Activated CD8-positive, alpha-beta memory T cell treated with anti-CD3 and anti-CD28 coated beads, Interleukin-2, amount 50 U/mL, for 1 hour (primary cell): ENCODE measurements around the gene ATRN.

ENCODE experiments used
- DNase-seq: peaks from one replicate; pipeline ENCODE4 v3.0.0-alpha.2; 2020; ENCODE audit errors: extremely low read depth

Gene ATRN

DNA sequence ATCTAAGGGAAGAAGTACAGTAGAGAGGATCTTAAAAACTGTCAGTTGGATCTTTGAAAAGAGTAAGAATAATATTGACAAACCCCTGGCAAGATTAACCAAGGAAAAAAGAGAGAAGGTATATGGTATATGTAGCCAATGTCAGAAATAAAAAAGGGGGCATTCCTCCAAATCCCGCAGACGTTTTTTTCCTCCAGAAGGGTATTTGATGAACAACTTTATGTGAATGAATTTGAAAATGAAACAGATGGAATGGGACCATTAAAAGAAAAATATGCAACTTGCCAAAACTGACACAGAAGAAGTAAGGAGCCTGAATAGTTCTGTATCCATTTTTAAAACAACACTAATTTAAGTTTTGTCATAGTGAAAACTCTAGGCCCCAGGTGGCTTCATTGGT is 156.7 kb downstream of the ATRN start:
- DNase-seq, result no peak

DNA sequence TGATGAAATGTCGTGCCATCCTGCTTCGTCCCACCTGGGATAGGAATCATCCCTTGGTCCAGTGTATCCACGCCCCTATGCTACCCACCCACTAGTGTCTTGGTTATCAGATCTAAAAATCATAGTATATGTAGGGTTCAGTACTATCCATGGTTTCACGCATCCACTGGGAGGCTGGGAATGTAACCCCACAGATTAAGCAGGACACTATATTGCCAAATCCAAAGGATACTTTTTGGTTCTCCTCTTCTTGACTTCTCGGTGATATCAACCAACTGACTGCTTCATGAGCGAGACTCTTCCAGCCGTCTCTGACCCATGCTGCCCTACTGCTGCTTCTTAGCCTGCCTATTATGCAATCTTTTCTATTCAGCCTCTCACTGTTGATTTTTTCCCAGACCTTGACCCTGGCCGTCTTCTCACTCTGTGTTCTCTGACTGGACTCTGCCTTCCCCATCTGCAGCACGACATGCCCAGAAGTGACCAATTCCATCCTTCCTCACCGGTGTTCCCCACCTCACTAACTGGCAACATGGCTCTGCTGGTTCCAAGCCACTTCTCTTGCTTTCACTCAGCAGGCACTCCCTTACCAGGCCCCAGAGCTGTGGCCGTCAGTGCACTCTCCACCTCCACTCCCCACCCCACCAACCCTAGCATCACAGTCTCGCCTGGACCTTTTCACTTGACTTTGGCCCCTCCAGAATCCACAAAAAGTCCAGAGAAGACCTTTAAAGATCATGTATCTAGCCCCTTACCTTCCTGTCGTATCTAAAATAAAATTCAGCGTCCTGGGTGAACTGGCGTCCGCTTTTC is 157.9 kb downstream of the ATRN start:
- no peak for DNase-seq

DNA sequence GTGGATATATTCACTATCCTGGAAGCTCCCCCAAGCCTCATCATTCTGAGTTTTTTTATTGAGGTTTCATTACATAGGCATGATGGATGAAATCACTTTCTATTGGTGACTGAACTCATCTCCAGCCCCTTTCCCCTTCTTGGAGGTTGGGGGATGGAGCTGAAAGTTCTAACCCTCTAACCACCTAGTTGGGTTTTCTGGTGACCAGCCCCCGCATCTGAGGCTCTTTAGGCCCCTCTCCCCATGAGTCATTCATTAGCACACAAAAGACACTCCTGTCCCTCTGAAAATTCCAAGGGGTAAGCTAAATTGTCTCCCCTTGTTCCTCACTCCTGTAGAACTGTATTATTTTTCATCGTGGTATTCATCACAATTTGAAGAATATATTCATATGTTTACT is 159.1 kb downstream of the ATRN start:
- no peak for DNase-seq

DNA sequence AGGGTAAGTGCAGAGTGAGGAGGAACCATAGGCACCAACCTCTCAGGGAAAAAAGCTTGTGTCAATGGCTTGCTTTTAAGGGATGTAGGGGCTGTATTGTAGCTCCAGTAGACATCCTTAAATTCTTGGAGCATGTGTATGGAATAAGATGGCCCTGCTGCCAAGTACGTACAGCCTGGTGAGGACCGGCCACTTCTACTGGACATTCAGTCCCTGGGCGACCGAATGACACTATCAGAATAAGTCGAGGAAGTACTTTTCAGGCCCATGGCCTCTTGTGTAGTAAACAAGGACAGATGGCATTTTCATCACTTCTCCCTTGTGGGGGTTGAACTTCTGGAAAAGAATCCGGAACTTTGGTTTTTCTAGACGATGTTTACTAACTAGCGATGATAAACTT is 159.6 kb downstream of the ATRN start:
- DNase-seq, result no peak

DNA sequence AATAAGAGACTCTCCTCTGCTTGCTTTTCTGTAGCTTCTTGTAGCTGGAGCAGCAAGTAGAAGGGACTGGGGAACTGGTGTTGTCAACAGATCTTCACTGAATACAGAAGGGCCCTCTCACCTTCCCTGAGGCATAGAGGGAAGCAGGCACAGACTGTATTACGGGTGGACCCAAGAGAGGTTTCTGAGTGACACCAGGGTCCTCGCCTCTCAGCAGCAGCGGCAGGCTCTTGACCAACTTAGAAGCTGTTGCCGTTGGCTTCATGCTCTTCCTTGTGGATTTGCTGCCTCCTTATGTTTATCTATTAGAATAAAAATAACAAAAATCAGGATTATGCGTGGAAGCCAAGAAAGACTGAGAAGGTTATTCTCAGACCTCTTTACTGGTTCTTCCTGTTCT is 160.7 kb downstream of the ATRN start:
- DNase-seq, result no peak

DNA sequence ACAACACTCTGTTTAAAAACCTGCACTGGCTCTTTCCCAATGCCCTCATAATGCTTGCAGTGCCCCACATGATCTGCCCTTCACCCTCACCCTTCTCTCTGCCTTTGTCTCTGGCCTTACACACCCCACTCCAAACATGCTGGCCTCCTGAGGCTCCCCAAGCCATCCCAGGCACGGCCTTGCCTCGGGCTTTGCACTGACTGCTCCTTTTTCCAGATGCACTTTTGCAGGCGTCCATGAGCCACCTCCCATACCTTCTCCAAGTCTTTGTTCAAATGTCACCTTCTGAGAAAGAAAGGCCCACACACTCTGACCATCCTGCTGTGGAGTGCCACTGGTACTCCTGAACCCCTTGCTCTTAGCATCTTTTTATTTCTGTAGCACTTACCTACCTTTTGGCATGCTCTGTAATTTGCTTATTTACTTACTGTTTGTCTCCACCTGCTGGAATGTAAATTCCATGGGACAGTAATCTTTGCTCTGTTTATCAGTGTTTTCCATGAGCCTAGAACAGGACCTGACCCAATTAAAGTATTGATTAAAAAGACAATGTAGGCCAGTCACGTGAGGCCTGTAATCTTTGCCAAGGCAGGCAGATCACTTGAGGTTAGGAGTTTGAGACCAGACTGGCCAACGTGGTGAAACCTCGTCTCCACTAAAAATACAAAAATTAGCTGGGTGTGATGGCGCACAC is 161.6 kb downstream of the ATRN start:
- DNase-seq, result no peak

- no peak for DNase-seq
Observed at GRCh38 chr20:3633913-3634478, 163.2 kb downstream of the ATRN start.

- no peak for DNase-seq
Observed at GRCh38 chr20:3635346-3635745, 164.5 kb downstream of the ATRN start.

DNA sequence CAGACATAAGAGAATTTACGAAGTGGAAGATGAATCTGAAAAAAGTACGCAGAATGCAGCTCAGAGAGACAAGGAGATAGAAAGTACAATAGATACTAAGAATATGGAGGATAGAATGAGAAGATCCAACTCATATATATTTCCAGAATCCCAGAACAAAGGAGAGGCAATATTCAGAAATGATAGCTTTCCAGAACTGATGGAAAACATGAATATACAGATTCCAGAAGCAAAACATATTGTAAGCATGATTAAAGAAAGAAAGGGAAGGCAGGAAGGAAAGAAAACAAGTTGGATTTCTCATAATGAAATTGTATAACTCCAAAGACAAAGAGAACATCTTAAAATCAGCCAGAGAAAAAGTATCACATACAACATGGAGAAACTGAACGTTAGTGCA is 169.4 kb downstream of the ATRN start:
- no peak for DNase-seq

GRCh38 chr20:3645309-3646066 is 174.7 kb downstream of the ATRN start:
- DNase-seq, result no peak

DNA sequence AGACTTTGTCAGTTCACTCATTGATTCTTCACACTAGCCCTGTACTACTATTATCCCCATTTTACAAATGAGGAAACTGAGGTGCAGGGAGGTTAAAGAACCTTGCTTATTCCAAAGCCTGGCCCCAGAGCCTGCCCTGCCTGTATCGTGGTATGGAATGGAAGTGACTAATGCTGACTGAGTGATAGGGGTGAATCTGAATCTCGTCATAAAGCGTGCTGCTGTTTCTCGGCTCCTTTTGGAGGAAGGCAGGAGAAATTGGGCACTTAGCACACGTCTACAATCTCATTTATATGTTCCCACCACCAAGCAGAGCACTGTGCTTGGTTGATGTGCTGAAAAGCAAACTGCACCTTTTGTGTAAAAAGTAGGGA is 175.2 kb downstream of the ATRN start:
- DNase-seq, result no peak

- no peak for DNase-seq
Observed at GRCh38 chr20:3646651-3647050, 175.8 kb downstream of the ATRN start.

DNA sequence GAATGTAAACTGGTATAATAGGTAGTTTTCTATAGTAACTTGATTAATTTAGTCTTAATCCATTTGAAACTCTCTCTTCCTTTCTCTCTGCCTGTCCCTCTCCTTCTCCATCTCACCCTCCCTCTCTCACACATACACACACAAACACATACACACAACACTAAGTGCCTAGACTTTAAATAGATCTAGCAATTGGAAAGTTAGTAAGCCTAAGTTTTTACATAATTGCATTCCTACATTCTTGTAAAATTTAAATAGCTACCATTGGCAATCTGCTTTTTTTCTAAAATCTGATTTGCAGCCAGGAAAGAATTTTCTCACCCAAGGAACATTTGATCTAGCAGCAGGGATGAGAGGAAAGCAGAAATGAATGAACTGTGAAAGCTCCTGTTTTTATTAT is 176.7 kb downstream of the ATRN start:
- DNase-seq, result no peak

DNA sequence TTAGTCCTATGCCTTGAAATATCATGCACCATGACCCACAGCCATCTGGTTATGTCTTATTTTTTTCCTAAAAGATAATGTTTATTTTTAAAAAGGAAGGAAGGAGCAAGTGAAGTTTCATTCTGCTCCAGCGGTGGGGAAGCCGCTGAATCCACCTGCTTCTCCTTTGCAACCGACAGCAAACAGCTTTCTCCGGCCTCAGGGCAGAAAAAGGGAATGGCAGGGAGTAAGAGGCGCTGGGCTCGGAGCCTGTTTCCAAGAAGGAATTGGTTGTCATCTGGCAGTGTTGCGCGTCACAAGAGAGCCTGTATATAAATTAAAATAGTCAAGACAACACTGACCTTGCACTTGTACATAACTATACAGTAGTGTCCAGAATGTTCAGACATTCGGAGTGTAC is 178.1 kb downstream of the ATRN start:
- DNase-seq, result no peak

DNA sequence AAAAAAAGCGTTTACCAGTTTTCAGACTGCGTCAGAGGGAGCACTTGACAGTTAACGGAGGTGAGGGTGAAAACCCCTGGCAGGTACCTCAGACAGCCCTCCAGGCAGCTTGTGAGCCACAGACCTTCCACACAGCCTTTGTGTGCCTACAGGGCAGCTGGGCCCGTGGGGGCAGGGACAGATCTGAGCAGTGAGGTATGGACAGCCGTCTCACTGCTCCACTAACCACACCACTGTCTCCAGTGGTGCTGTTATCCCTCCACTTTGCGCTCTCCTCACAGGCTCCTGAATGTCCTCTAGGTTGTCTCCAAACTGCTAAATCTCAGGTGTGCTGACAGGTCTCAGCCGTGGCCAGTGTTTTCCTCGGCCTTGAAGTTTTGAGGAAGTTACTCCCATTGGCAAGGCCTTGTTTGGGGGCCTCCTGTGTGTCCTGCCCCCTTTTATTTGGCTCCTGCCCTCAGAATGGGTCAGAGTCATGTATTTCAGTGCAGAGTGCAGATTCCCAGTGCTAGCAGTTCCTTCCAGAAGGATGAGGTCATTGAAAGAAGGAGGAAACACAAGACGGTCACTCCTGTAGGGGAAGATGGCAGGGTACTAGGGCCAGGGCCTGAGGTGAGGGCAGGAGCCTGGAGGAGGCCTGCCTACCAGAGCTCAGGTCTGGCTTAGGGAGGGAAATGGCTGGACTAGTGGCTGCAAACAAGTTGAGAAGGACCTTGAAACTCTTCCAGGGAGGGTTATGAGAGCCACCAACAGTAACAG is 180.6 kb downstream of the ATRN start:
- DNase-seq, result no peak

DNA sequence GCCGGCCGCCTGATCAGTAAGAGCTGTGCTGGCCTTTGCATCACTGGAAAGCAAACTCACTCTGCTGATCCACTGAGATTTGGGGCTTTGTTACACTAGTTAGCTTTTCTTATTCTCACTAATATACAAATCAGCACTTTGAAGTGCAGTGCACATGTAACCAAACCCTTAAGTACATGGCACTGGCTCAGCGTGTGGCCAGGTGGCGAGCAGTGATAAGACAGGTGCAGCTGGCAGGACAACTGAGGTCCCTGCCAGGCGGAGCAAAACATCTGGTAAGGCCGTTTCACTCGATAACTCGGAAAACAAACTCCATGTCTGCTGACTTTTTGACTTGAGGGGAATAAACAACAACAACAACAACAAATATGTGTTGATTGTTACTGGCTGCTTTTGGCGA is 181.4 kb downstream of the ATRN start:
- no peak for DNase-seq

GRCh38 chr20:3652676-3653596 is 182.1 kb downstream of the ATRN start:
- no peak for DNase-seq

- DNase-seq, result no peak
Observed at GRCh38 chr20:3653921-3654320, 183.1 kb downstream of the ATRN start.

DNA sequence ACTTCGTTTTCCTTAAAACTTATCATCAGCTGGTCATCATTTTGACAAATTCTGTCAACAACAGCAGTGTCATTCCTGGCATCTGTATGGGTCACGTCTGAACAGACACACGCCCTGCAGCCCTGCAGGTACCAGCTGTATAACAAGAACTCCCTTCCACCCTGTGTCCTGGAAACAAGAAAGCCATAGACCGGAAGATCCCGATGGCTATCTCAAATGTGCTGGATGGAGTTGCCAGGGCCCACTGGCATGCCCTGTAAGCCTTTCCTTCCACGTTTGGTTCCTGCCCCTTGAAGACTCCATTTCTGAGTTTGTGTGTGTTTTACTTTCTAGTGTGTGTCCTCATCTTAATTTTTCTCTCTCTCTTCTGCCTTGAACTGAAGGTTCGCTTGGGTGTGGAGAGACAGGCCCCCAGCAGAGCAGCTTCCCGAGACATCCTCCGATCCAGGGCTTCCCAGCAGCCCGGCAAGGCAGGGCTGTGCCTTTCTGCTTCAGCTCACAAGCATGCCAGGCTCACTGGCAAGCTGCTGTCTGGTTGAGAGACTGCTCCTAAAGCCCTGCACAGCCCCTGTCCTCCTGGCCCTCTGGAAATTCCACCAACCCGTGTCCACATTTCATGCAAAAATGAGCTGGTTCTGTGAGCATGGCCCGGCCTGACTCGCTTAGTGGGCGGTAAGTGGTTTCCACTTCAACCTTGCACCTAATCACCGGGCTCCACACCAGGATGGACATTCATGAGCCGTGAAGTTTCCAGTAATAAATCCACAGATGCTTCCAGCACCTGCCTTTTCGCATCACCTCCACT is 183.7 kb downstream of the ATRN start:
- no peak for DNase-seq

GRCh38 chr20:3655131-3655405 is 184.2 kb downstream of the ATRN start:
- no peak for DNase-seq
